CD4-positive, alpha-beta T cell treated with Interleukin-15 for 1 hour (primary cell): Measurements from ENCODE around the gene KLK14.

Experiments
- DNase-seq: peaks from one replicate; pipeline ENCODE4 v3.0.0-alpha.2; 2020

The KLK14 gene

GRCh38 chr19:51084505-51084904 lies 1.8 kb upstream of the KLK14 start:
- no peak for DNase-seq

GRCh38 chr19:51083783-51084182 lies 1.1 kb upstream of the KLK14 start:
- no peak for DNase-seq

GRCh38 chr19:51083181-51083580 lies 494 bp upstream of the KLK14 start:
- DNase-seq: no peak

DNA sequence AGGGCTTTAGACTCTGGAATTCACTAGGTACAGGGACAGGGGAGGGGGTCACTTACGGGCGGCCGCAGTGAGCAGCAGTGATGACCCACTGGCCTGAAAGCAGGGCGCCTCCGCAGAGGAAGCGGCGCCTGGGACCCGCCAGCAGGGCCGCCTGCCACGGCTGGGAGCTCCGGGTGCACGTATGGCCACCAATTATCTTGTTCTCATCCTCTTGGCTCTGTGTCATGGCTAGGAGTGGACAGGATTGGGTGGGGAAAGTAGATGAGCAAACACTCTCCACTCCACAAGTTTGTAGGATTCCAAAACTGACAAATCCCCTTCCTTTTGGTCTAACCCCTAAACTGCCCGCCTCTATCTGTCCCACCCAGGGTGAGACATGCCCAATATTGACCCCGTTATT lies 1.2 kb downstream of the KLK14 start:
- no peak for DNase-seq

DNA sequence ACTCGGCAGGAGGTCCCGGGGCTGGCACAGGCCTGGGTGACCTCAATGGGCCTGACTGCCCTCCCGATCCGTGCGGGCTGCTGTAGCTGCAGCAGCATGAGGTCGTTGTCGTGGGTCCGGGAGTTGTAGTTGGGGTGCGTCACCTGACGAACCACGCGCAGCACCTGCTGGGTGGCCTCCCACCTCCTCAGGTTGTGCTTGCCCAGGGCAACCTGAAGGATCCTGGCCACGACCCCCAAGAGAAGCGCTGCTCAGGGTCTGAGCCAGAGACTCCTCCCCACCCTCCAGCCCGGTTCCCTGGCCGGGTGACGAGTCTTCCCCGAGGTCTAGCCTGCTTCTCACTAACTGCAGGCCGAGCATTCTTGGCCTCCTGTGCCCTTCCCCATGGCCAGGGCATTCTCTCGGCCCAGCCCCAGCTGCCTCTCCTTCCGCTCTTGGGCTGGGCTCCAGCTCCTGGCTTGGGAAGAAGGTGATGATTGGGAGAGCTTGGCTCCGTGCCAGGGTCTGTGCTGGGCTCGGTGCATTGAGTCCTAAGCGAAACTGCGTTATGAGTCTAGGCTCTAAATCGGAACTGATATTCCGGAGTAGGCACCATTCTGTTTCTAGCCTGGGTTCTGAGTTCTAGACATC lies 3.1 kb downstream of the KLK14 start:
- no peak for DNase-seq

DNA sequence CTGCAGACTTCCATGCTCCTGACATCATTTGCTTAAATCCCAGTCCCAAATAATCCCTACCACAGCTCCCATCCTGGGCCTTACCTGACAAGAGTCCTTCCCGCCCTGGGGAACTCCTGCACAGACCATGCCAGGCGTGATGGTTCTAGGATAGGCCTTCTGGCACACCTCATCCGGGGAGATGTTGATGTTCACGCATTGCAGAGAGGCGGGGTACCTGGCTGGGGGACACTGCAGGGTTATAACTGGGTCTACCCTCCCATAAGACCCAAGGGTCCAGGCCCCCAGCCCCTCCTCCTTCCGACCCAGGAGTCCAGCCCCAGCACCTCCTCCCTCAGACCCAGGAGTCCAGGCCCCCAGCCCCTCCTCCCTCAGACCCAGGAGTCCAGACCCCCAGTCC lies 4.0 kb downstream of the KLK14 start:
- DNase-seq: no peak

DNA sequence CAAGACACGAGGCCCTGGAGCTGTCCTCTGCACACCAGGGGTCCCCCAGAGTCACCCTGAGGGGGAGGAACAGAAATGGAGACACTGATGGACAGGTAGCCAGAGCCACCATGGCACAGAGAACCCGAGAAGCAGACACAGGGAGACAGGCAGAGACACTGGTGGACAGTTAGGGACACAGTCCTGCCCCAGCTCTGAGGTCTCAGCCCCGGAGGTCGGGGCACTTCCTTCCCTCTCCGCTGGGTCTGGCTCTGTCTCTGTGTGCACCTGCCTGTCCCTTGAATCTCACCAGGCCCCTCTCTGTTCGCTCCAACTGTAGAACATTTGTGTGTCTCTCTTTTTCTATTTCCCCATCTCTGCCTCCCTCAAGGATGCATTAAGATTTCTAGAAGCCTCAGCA lies 4.6 kb downstream of the KLK14 start:
- no peak for DNase-seq

- DNase-seq: no peak
Observed at GRCh38 chr19:51076631-51077213, 6.0 kb downstream of the KLK14 start.

DNA sequence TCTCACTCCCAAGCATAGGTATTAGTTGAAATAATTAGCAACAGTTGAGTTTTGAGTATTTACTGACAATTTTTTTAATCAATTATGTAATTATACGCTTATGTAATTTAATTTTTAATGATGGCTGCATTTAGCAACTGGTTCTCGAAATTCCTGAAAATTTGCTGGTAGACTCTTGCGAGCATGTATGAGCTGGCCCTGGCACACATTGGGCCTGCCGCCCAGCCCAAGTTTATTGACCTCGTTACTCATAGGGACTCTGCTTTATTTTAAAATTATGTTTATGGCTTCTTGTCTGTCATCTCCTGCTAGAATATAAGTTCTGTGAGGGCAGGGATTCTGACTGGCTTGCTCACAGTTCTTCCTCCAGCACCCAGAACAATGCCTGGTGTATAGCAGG lies 6.7 kb downstream of the KLK14 start:
- no peak for DNase-seq

DNA sequence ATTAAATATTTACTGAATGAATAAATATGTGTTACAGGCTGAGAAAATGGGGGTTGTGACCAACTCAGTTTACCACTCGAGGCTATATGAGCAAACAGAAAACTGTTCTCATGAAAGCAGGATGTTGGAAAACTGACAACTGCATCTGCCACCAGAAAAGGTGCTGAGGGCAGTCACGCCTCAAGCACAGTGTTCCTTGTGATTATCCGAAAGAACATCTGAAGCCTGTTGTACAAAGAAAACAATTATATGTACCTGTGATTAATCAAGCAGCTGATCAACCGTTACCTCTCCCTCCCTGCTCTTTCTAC lies 11.6 kb downstream of the KLK14 start:
- no peak for DNase-seq

GRCh38 chr19:51070334-51071094 lies 12.2 kb downstream of the KLK14 start:
- DNase-seq: no peak

- DNase-seq: no peak
Observed at GRCh38 chr19:51066393-51067186, 16.1 kb downstream of the KLK14 start.

GRCh38 chr19:51065221-51065960 lies 17.3 kb downstream of the KLK14 start:
- DNase-seq: no peak

DNA sequence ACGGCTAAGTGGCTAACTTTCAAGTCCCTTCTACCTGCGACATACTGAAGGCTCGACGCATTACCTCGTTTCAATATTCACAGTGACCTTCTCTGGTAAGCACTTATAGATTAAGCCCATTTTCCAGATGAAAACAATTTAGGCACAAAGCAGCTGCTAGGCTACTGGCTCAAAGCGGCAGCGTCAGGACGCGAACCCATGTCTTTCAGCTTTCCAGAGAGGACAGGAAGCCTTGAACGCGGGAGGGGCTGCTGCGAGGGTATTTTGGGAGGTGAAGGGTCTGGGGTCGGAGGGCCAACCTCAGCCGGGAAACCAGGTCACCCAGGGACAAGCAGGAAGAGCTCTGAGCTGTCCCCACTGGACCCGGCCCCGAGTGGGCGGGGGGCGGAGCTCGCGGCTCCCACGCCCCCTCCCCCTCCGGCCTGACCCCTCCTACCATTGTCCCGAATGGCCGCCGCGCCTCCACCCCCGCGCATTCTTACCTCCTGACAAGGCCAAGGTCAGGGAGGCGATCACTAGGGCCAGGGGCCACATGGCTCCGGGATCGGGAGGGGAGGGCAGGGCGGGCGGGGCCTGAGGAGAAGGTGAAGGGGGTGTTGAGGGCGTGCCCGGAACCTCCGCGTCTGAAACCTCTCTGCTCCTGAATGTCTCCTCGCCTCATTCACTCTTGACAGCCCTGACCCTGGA lies 18.0 kb downstream of the KLK14 start, which contains the start of gene KLK13:
Gene KLK13 (minus strand): TSS at position 559 of the 687 bp plus-strand sequence. CDS start 25 bp downstream, at position 534.
- no peak for DNase-seq

DNA sequence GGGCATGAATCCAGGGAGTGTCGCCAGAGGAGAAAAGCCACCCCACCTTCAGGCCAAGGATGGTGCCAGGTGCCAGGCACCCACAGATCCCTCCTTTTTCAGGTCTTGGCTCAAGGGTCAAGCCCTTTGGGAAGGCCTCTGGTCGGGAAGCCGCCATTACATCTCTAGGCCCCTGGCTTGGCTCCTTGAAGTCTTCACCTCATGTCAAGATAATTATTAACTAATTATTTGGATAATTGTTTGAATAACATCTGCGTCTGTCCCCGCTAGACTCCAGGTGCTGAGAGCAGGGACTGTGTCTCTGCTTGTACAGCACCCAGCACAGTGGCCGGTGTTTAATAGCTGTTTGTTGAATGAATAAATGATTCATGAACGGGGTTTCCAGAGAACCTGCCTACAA lies 19.0 kb downstream of the KLK14 start:
- no peak for DNase-seq

DNA sequence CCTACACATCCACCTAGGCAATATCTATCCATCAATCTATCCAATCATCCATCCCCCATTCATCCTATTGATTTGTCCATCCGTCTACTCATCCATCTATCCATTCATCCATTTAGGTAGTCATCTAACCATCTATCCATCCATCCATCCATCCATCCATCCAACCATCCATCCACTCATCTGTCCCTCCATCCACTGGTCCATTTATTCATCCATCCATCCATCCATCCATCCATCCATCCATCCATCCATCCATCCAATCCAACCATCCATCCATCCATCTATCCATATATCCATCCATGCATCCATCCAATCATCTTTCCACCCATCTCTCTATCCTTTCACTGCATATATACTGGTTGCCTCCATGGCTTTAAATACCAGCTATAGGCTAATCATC lies 21.7 kb downstream of the KLK14 start:
- no peak for DNase-seq

GRCh38 chr19:51060336-51060735 lies 22.4 kb downstream of the KLK14 start:
- no peak for DNase-seq

DNA sequence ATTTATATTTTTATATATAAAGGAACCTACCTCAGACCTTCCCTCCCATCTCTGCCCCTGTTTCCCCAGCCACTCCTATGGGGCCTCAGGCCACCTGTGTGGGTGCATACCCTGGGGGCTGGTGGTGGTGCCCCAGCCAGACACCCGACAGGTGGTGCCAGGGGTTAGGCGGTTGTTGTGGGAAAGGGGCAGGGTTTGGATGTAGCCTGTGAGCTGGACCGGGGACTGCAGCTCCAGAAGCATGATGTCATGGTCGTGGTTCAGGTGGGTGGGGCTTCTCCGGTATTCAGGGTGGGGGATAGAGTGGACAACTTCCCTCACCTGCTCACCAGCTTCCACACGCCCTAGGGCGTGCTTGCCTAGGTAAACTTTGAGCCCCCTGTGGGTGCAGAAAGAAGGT lies 23.0 kb downstream of the KLK14 start:
- DNase-seq: no peak

DNA sequence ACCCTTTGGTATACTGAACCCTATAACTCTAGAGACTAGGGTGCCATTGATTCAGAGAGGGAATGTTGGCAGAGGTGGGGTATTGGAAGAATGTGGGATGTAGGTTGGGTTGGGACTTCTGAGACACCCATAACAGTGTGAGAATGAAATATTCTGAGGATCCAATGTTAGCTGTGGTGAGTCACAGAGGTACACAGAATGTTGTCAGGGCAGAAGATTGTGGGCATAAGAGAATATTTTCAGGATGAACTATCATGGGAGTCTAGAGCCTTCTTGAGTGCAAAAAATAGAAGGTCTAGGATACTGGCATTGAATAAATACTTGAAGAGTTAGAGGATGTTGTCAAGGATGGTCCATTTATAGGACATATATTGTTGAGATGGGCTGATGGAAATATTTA lies 26.8 kb downstream of the KLK14 start:
- DNase-seq: no peak

- DNase-seq: no peak
Observed at GRCh38 chr19:51047031-51047335, 35.7 kb downstream of the KLK14 start.

GRCh38 chr19:51044327-51044726 lies 38.4 kb downstream of the KLK14 start:
- no peak for DNase-seq

- DNase-seq: no peak
Observed at GRCh38 chr19:51043497-51043896, 39.2 kb downstream of the KLK14 start.

DNA sequence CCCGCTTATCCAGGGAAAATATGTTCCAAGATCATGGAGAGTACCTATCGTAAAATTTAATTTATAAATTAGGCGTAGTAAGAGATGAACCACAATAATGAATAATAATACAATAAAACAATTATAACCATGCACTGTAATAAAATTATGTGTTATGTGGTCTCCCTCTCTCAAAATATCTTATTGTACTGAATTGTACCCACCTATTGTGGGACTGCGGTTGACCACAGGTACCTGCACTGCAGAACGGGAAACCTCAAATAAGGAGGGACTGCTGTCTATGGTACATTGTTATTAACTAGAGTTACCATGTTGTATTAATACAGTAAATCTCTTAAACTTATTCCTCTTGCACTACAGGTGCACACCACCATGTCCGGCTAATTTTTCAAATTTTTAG lies 42.5 kb downstream of the KLK14 start:
- DNase-seq: no peak
